Calu3 (cell line): Measurements from ENCODE around the gene ZSCAN20. TPM values are rescaled to one million over a fixed set of nuclear protein-coding genes. Genes with fewer than 3 reads are reported as not detected.

Source experiments
- BruUV-seq: library from RNA; stranded (reverse); fragments of 400-500 nt; replicated peaks from 2 replicates; lab custom pipeline; 2021; lab: Mats Ljungman, UMichigan
- CTCF ChIA-PET: fragments of 300-600 bp; sonication (Branson Sonifier 250); formaldehyde crosslinking; loops from one replicate; lab custom pipeline; 2022; ENCODE audit warnings: antibody characterized with exemption; lab: Charles Lee
- DNase-seq: peaks from one replicate; pipeline ENCODE4 v3.0.0; 2022
- H3K27ac Mint-ChIP-seq: one replicate; pipeline ENCODE4 v1.8.0; 2022; ENCODE audit warnings: mixed read lengths; ENCODE audit not compliant: unreplicated experiment
- H3K27me3 Mint-ChIP-seq: one replicate; pipeline ENCODE4 v1.8.0; 2022; ENCODE audit warnings: mixed read lengths; ENCODE audit not compliant: unreplicated experiment
- H3K36me3 Mint-ChIP-seq: one replicate; pipeline ENCODE4 v1.8.0; 2022; ENCODE audit warnings: mild to moderate bottlenecking, moderate library complexity, mixed read lengths; ENCODE audit not compliant: insufficient read depth, unreplicated experiment
- H3K4me1 Mint-ChIP-seq: one replicate; pipeline ENCODE4 v1.8.0; 2022; ENCODE audit warnings: mild to moderate bottlenecking, low read depth, mixed read lengths; ENCODE audit not compliant: unreplicated experiment
- H3K4me3 Mint-ChIP-seq: one replicate; pipeline ENCODE4 v1.8.0; 2022; ENCODE audit warnings: mild to moderate bottlenecking, low read depth, moderate library complexity, mixed read lengths; ENCODE audit not compliant: unreplicated experiment
- H3K9me3 Mint-ChIP-seq: one replicate; pipeline ENCODE4 v1.8.0; 2022; ENCODE audit warnings: low read depth, mixed read lengths; ENCODE audit not compliant: unreplicated experiment
- intact Hi-C: fragments of 100-400 bp; cut with micrococcal nuclease; formaldehyde crosslinking; loops from one replicate; pipeline ENCODE4 v1.10.0; 2022; ENCODE audit not compliant: unreplicated experiment
- total RNA-seq: library from RNA; stranded (reverse); gene quantifications from 2 replicates; pipeline ENCODE4 v1.2.3, GENCODE V29; 2022
- TF ChIP-seq, protein P1 (sequence below): fragments of 200-600 bp; IDR thresholded peaks from one replicate; pipeline ENCODE4 v1.8.0; 2022; ENCODE audit warnings: antibody characterized with exemption; ENCODE audit not compliant: unreplicated experiment

The ZSCAN20 gene
- total RNA-seq, 1 experiment from 2014 or later: 8.2 TPM

DNA sequence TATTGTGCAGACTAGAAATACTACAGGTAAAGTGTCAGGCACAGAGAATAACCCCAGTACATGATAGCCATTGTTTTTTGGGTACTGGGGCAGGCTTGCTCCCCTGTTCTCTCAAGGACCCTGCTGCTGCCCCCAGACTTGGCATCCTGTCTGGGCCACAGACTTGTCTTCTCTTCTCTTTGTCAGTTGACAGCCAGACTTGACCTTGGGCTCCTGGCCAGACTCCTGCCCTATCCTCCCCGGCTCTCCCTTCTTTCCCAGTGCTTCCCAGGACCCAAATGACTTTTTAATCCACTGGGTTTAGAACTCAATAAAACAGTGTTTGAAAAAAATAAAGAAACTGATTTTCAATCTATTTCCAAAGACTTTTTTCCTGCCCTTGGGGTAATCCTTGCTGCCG, 43.2 kb downstream of the ZSCAN20 start:
- peaks cover 38% of the 10 kb centered on the region for H3K27me3 Mint-ChIP-seq
- CTCF ChIA-PET: no interaction called here
- H3K9me3 Mint-ChIP-seq: no peaks in the 10 kb centered on the region
- H3K4me1 Mint-ChIP-seq: no peaks in the 10 kb centered on the region
- H3K36me3 Mint-ChIP-seq: no peaks in the 10 kb centered on the region
- intact Hi-C loops: no loop called here
- no peak overlapping the region for H3K27ac Mint-ChIP-seq
- BruUV-seq: no TSS peak
- H3K4me3 Mint-ChIP-seq: no peak overlapping the region
- TF ChIP-seq, protein P1, sequence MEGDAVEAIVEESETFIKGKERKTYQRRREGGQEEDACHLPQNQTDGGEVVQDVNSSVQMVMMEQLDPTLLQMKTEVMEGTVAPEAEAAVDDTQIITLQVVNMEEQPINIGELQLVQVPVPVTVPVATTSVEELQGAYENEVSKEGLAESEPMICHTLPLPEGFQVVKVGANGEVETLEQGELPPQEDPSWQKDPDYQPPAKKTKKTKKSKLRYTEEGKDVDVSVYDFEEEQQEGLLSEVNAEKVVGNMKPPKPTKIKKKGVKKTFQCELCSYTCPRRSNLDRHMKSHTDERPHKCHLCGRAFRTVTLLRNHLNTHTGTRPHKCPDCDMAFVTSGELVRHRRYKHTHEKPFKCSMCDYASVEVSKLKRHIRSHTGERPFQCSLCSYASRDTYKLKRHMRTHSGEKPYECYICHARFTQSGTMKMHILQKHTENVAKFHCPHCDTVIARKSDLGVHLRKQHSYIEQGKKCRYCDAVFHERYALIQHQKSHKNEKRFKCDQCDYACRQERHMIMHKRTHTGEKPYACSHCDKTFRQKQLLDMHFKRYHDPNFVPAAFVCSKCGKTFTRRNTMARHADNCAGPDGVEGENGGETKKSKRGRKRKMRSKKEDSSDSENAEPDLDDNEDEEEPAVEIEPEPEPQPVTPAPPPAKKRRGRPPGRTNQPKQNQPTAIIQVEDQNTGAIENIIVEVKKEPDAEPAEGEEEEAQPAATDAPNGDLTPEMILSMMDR: no peak
- DNase-seq: no peak

DNA sequence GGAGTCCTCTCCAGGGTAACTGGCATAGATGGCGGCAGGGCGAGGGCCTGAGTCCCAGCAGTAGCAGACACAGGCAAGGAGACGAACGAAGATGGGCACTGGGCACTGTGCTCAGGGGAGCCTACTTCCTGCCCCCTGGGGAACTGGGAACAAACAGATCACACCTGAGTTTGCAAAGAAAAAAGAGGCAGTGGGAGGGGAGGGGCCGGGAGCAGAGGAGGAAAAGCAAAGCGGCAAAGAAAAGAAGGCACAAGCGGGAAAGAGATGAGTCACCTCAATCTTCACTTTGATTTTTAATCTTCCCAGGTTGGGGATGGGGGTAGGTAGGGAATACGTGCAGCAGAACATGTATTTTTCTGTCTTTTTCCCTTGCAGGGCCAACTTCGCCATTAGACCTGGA, 44.0 kb downstream of the ZSCAN20 start:
- Mint-ChIP-seq H3K27me3 (peaks cover 46% of the 10 kb centered on the region), H3K4me3 (no peak overlapping the region), H3K36me3 (no peaks in the 10 kb centered on the region), H3K27ac (no peak overlapping the region), H3K9me3 (no peaks in the 10 kb centered on the region), H3K4me1 (no peaks in the 10 kb centered on the region)
- TF ChIP-seq, protein P1: no peak
- intact Hi-C loops: no loop called here
- BruUV-seq: no TSS peak
- CTCF ChIA-PET: no interaction called here
- no peak for DNase-seq

GRCh38 chr1:33516891-33517567, 44.6 kb downstream of the ZSCAN20 start:
- Mint-ChIP-seq H3K4me3 (no peak overlapping the region), H3K4me1 (no peaks in the 10 kb centered on the region), H3K36me3 (no peaks in the 10 kb centered on the region), H3K27me3 (peaks cover 52% of the 10 kb centered on the region), H3K27ac (no peak overlapping the region), H3K9me3 (no peaks in the 10 kb centered on the region)
- CTCF ChIA-PET: no interaction called here
- BruUV-seq: no TSS peak
- intact Hi-C loops: no loop called here
- DNase-seq: no peak
- TF ChIP-seq, protein P1: no peak

DNA sequence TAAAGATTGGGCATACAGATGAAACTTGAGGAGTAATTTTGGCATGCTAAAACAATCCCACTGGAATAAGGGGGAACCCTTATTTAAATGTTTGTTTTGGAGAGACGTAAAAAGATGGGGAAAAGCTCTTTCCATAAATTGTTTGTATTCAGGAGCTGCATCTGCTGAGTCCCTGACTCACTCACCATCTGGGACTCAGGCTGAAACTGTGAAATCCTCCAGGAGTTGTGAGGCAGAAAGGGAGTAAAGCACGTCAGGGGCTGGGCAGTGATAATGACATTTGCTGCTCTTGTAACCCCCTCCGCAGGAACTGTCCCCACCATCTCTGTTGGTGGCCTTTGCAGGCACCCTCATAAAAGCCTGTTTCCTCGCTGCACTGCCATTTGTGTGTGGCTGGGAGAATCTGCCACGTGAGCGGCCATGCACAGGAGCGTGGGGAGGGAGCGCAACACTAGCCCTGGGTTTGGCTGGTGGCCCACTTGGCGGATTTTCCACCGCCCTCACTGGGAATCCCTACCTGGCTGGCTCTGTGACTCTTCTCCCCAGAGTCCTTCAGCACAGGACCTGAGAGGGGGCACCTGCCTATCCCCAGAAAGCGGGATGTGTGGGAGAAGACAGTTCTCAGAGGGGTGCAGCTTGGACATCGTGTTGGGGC, 45.3 kb downstream of the ZSCAN20 start:
- no TSS peak for BruUV-seq
- intact Hi-C loops: no loop called here
- no peaks in the 10 kb centered on the region for H3K4me1 Mint-ChIP-seq

More for the DNA sequence above, 45.3 kb downstream of the ZSCAN20 start:
- Mint-ChIP-seq H3K27me3 (peaks cover 59% of the 10 kb centered on the region), H3K9me3 (no peaks in the 10 kb centered on the region), H3K27ac (no peak overlapping the region), H3K4me3 (no peak overlapping the region), H3K36me3 (no peaks in the 10 kb centered on the region)
- no peak for DNase-seq
- TF ChIP-seq, protein P1: no peak
- CTCF ChIA-PET: no interaction called here
